ENCODE measurements around the gene GIGYF2. TPM values are rescaled to one million over a fixed set of nuclear protein-coding genes. Genes with fewer than 3 reads are reported as not detected.
A peak's percentile ranks its signal among the peaks of the same experiment; 100 is the strongest.
"Not testable (repeated sequence)": the region's sequence is repeated elsewhere in the genome, so short reads cannot be mapped to it uniquely, and the experiment has no call there.

Gene GIGYF2
- total RNA-seq, 1 experiment from 2014 or later = 71.1 TPM

- no peaks in the 10 kb centered on the region for H3K27me3 Mint-ChIP-seq (ENCODE audit: insufficient read depth, unreplicated experiment)
- H3K4me1 Mint-ChIP-seq (ENCODE audit: insufficient read depth, unreplicated experiment) = peaks cover 15% of the 10 kb centered on the region
- no peak for DNase-seq (ENCODE audit: unreplicated experiment)
- intact Hi-C loops (cut with micrococcal nuclease) = loop anchor here (5.0 kb wide), 2 partner anchors 132 to 243 kb away; no protein-coding TSS in a partner anchor
- H3K27ac Mint-ChIP-seq (ENCODE audit: low read depth, unreplicated experiment) = no peak overlapping the region
- ChIA-PET CTCF (no interaction called here), POLR2A (interaction anchor here (1.5 kb wide), 1 partner anchor 403 kb away, joined by 4 read pairs; no protein-coding TSS in a partner anchor)
- TF ChIP-seq CTCF (IDR thresholded peaks at IDR 0.05; ENCODE audit: unreplicated experiment) = no peak
- no peaks in the 10 kb centered on the region for H3K9me3 Mint-ChIP-seq (ENCODE audit: unreplicated experiment)
- BruUV-seq (replicated peaks) = no TSS peak
- peaks cover 86% of the 10 kb centered on the region for H3K36me3 Mint-ChIP-seq (ENCODE audit: insufficient read depth, unreplicated experiment)
- H3K4me3 Mint-ChIP-seq (ENCODE audit: unreplicated experiment) = no peak overlapping the region
Measured at GRCh38 chr2:232850039-232850438, 152.9 kb downstream of the GIGYF2 start.

- POLR2A ChIA-PET; BruUV-seq (replicated peaks); H3K4me3 Mint-ChIP-seq (ENCODE audit: unreplicated experiment); H3K9me3 Mint-ChIP-seq (ENCODE audit: unreplicated experiment); H3K27ac Mint-ChIP-seq (ENCODE audit: low read depth, unreplicated experiment); H3K27me3 Mint-ChIP-seq (ENCODE audit: insufficient read depth, unreplicated experiment): not testable (repeated sequence)
- DNase-seq (ENCODE audit: unreplicated experiment) = peak; percentile 38
- H3K4me1 Mint-ChIP-seq (ENCODE audit: insufficient read depth, unreplicated experiment) = peaks cover 25% of the 10 kb centered on the region
- intact Hi-C loops (cut with micrococcal nuclease) = loop anchor here (2.0 to 5.0 kb wide), 3 partner anchors 130 to 245 kb away; no protein-coding TSS in a partner anchor
- CTCF ChIA-PET = interaction anchor here (0.6 to 2.0 kb wide), 5 partner anchors 9 to 398 kb away, joined by 3 to 23 read pairs (median 4); partner anchors contain the start of gene ATG16L1
- peaks cover 83% of the 10 kb centered on the region for H3K36me3 Mint-ChIP-seq (ENCODE audit: insufficient read depth, unreplicated experiment)
Measured at GRCh38 chr2:232852081-232852480, 154.9 kb downstream of the GIGYF2 start.

GRCh38 chr2:232852676-232853075 is 155.5 kb downstream of the GIGYF2 start:
- no TSS peak for BruUV-seq (replicated peaks)
- no peak for DNase-seq (ENCODE audit: unreplicated experiment)
- ChIA-PET POLR2A (interaction anchor here (3.7 kb wide), 1 partner anchor 399 kb away, joined by 24 read pairs; the partner anchor contains the start of gene ATG16L1), CTCF (interaction anchor here (0.7 to 3.5 kb wide), 10 partner anchors 9 to 398 kb away, joined by 3 to 23 read pairs (median 4); partner anchors contain the start of gene ATG16L1)
- intact Hi-C loops (cut with micrococcal nuclease) = loop anchor here (2.0 to 5.0 kb wide), 3 partner anchors 130 to 245 kb away; no protein-coding TSS in a partner anchor
- no peak for TF ChIP-seq CTCF (IDR thresholded peaks at IDR 0.05; ENCODE audit: unreplicated experiment)
- H3K4me3 Mint-ChIP-seq (ENCODE audit: unreplicated experiment) = no peak overlapping the region
- H3K9me3 Mint-ChIP-seq (ENCODE audit: unreplicated experiment) = no peaks in the 10 kb centered on the region
- peaks cover 83% of the 10 kb centered on the region for H3K36me3 Mint-ChIP-seq (ENCODE audit: insufficient read depth, unreplicated experiment)
- H3K4me1 Mint-ChIP-seq (ENCODE audit: insufficient read depth, unreplicated experiment) = peaks cover 28% of the 10 kb centered on the region
- H3K27ac Mint-ChIP-seq (ENCODE audit: low read depth, unreplicated experiment) = no peak overlapping the region
- no peaks in the 10 kb centered on the region for H3K27me3 Mint-ChIP-seq (ENCODE audit: insufficient read depth, unreplicated experiment)

GRCh38 chr2:232854082-232854481 is 157.0 kb downstream of the GIGYF2 start:
- TF ChIP-seq CTCF (IDR thresholded peaks at IDR 0.05; ENCODE audit: unreplicated experiment) = no peak
- ChIA-PET POLR2A (interaction anchor here (0.6 to 3.7 kb wide), 4 partner anchors 156 to 397 kb away, joined by 3 to 24 read pairs (median 4); partner anchors contain the start of gene ATG16L1), CTCF (interaction anchor here (0.7 to 3.5 kb wide), 10 partner anchors 8 to 408 kb away, joined by 3 to 23 read pairs (median 6); partner anchors contain the start of gene ATG16L1)
- H3K4me1 Mint-ChIP-seq (ENCODE audit: insufficient read depth, unreplicated experiment) = peaks cover 28% of the 10 kb centered on the region
- H3K27me3 Mint-ChIP-seq (ENCODE audit: insufficient read depth, unreplicated experiment) = no peaks in the 10 kb centered on the region
- BruUV-seq (replicated peaks) = no TSS peak
- peak; percentile 97 for DNase-seq (ENCODE audit: unreplicated experiment)
- intact Hi-C loops (cut with micrococcal nuclease) = loop anchor here (1.0 to 5.0 kb wide), 3 partner anchors 128 to 397 kb away; partner anchors contain the start of gene ATG16L1
- H3K9me3 Mint-ChIP-seq (ENCODE audit: unreplicated experiment) = no peaks in the 10 kb centered on the region
- no peak overlapping the region for H3K27ac Mint-ChIP-seq (ENCODE audit: low read depth, unreplicated experiment)
- no peak overlapping the region for H3K4me3 Mint-ChIP-seq (ENCODE audit: unreplicated experiment)
- H3K36me3 Mint-ChIP-seq (ENCODE audit: insufficient read depth, unreplicated experiment) = peaks cover 83% of the 10 kb centered on the region

All from MCF 10A (cell line).